Mesothelial cell of epicardium (in vitro differentiated cells): ENCODE data around the gene GRK5. TPM values are rescaled to one million over a fixed set of nuclear protein-coding genes. Genes with fewer than 3 reads are reported as not detected.
A peak's percentile ranks its signal among the peaks of the same experiment; 100 is the strongest.

Source experiments
- DNase-seq, 2 experiments: peaks; one replicate each; pipeline ENCODE4 v3.0.0; 2021; ENCODE audit warnings: low spot score in 2 of 2; ENCODE audit not compliant: unreplicated experiment in 2 of 2
- H3K27ac Mint-ChIP-seq: 2 replicates; pipeline ENCODE4 v1.8.0; 2021; ENCODE audit warnings: mixed read lengths
- H3K27me3 Mint-ChIP-seq: 2 replicates; pipeline ENCODE4 v1.8.0; 2021; ENCODE audit warnings: low read depth, mixed read lengths
- H3K36me3 Mint-ChIP-seq: 2 replicates; pipeline ENCODE4 v1.8.0; 2021; ENCODE audit warnings: mixed read lengths
- H3K4me1 Mint-ChIP-seq: 2 replicates; pipeline ENCODE4 v1.8.0; 2021; ENCODE audit warnings: mixed read lengths
- H3K4me3 Mint-ChIP-seq: 2 replicates; pipeline ENCODE4 v1.8.0; 2021; ENCODE audit warnings: mild to moderate bottlenecking, moderate library complexity, mixed read lengths
- H3K9me3 Mint-ChIP-seq: 2 replicates; pipeline ENCODE4 v1.8.0; 2021; ENCODE audit warnings: mixed read lengths
- CTCF ChIP-seq: fragments of 200-600 bp; sonication (generic); IDR thresholded peaks from one replicate; pipeline ENCODE4 v1.5.0; 2021; ENCODE audit warnings: antibody characterized with exemption; ENCODE audit not compliant: unreplicated experiment
- total RNA-seq: library from RNA; stranded (reverse); gene quantifications from 3 replicates; pipeline ENCODE4 v1.2.1, GENCODE V29; 2021

Gene GRK5
- total RNA-seq, 1 donor from 2014 or later: 14.5 TPM

DNA sequence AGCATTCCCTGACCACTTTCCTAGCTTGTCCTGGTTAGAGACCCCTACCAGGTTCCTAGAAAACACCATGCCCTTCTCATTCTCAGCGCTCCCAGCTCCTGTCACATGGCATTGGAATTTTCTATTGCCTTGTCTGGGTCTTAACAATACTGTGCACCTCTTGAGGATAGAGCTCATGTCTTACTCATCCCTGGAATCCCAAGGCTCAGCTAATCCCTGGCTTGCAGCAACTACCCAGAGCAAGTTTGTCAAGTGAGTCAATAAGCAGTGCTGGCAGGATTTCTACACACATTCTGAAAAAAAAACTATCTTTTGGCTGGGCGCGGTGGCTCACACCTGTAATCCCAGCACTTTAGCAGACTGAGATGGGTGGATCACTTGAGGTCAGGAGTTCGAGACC is 17.0 kb upstream of the GRK5 start:
- no peak for TF ChIP-seq CTCF
- Mint-ChIP-seq H3K27me3 (peaks cover 2% of the 10 kb centered on the region), H3K4me3 (no peak overlapping the region), H3K9me3 (no peaks in the 10 kb centered on the region), H3K4me1 (peaks cover 8% of the 10 kb centered on the region), H3K36me3 (no peaks in the 10 kb centered on the region), H3K27ac (no peak overlapping the region)
- DNase-seq: no peak

DNA sequence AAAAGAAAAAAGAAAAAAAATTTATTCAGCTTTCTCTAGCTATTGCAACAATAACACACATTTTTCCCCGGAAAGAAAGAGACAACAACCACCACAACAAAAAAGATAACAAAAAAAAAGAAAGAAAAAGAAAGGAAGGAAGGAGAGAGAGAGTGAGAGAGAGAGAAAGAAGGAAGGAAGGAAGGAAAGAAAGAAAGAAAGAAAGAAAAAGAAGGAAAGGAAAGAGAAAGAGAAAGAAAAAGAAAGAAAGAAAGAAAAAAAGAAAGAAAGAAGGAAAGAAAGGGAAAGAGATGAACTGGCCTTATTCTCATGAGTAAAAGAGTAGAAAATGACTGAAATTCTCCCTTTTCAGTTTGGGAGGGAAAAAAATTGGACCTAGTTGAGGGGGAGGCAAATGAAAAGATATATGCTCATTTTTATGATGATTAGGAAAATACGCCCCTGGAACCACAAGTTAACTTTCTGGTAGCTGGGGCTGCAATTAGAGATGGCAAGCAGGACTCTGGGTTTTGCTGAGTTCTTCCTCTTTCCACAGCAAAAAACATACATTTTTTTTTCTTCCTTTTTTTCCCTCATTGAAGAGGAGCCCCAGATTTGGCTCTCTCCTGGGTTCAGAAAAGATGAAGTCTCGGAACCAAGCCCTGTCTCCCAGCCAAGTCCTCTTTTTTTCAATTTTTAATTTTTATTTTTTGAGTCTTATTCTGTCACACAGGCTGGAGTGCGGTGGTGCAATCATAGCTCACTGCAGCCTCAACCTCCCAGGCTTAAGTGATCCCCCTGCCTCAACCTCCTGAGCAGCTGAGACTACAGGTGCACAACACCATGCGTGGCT is 16.2 kb upstream of the GRK5 start:
- no peaks in the 10 kb centered on the region for H3K9me3 Mint-ChIP-seq
- no peak for DNase-seq
- H3K4me3 Mint-ChIP-seq: no peak overlapping the region
- H3K36me3 Mint-ChIP-seq: no peaks in the 10 kb centered on the region
- peaks cover 8% of the 10 kb centered on the region for H3K4me1 Mint-ChIP-seq
- H3K27me3 Mint-ChIP-seq: peaks cover 2% of the 10 kb centered on the region
- no peak overlapping the region for H3K27ac Mint-ChIP-seq
- no peak for TF ChIP-seq CTCF

GRCh38 chr10:119191881-119192280 is 15.5 kb upstream of the GRK5 start:
- Mint-ChIP-seq H3K4me3 (no peak overlapping the region), H3K9me3 (no peaks in the 10 kb centered on the region), H3K36me3 (no peaks in the 10 kb centered on the region), H3K27ac (no peak overlapping the region), H3K27me3 (peaks cover 2% of the 10 kb centered on the region), H3K4me1 (peaks cover 8% of the 10 kb centered on the region)
- no peak for DNase-seq
- no peak for TF ChIP-seq CTCF

DNA sequence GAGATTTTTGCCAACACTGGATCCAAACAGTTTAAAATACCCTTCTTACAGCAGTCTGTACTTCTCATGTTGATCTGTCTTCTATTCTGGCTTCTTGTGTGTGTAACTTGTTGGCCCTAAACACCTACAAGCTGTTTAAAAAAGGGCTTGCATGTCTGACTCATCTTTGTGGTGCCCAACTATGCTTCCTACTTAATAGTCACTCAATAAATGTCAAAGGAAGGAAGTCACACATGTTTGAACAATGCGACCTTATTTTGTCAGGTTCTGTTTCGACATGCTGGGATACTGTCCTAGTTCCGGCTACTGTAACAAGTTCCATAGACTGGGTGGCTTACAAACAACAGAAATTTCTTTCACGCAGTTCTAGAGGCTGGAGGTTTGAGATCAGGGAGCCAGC is 9.4 kb upstream of the GRK5 start:
- H3K9me3 Mint-ChIP-seq: no peaks in the 10 kb centered on the region
- H3K27ac Mint-ChIP-seq: no peak overlapping the region
- H3K36me3 Mint-ChIP-seq: no peaks in the 10 kb centered on the region

GRCh38 chr10:119198438-119198837 is 8.9 kb upstream of the GRK5 start:
- no peak overlapping the region for H3K4me3 Mint-ChIP-seq
- peaks cover 2% of the 10 kb centered on the region for H3K4me1 Mint-ChIP-seq
- DNase-seq: no peak
- no peak overlapping the region for H3K27ac Mint-ChIP-seq
- peak; percentile 21 for TF ChIP-seq CTCF
- no peaks in the 10 kb centered on the region for H3K9me3 Mint-ChIP-seq
- no peaks in the 10 kb centered on the region for H3K36me3 Mint-ChIP-seq
- H3K27me3 Mint-ChIP-seq: peaks cover 17% of the 10 kb centered on the region

More for the DNA sequence above, 9.4 kb upstream of the GRK5 start:
- no peak for DNase-seq
- TF ChIP-seq CTCF: no peak
- H3K27me3 Mint-ChIP-seq: peaks cover 19% of the 10 kb centered on the region
- no peak overlapping the region for H3K4me3 Mint-ChIP-seq
- H3K4me1 Mint-ChIP-seq: peaks cover 2% of the 10 kb centered on the region
